ENCODE results near the gene EPB41L2. TPM values are rescaled to one million over a fixed set of nuclear protein-coding genes. Genes with fewer than 3 reads are reported as not detected.

Gene EPB41L2
- total RNA-seq, 2 donors from 2014 or later, result 160 to 189 TPM

- H3K36me3 Mint-ChIP-seq (ENCODE audit: low read depth), result peaks cover 9% of the 10 kb centered on the region
- H3K4me3 Mint-ChIP-seq, result no peak overlapping the region
- Histone ChIP-seq H3K27ac (ENCODE audit: low read depth, low read length) (no peak overlapping the region), H3K36me3 (ENCODE audit: control insufficient read depth, insufficient read depth, low read length) (peaks cover 23% of the 10 kb centered on the region), H3K27me3 (ENCODE audit: control insufficient read depth, insufficient read depth, low read length, poor library complexity, severe bottlenecking) (no peaks in the 10 kb centered on the region), H3K9ac (ENCODE audit: extremely low read depth, low read length, poor library complexity, severe bottlenecking) (no peak overlapping the region), H3K4me3 (ENCODE audit: low read length) (no peak overlapping the region), H3K9me3 (ENCODE audit: control insufficient read depth, low read length) (no peaks in the 10 kb centered on the region), H3K4me1 (ENCODE audit: control insufficient read depth, insufficient read depth, low read length) (no peaks in the 10 kb centered on the region)
- no peak for TF ChIP-seq CTCF (conservative IDR thresholded peaks at IDR 0.05)
- no peak overlapping the region for H3K27ac Mint-ChIP-seq
- WGBS, 2 experiments (ENCODE audit: insufficient coverage in 1 of 2, insufficient read length in 1 of 2), result 91 to 97% methylated on average over 3 of the region's 3 CpGs
- H3K4me1 Mint-ChIP-seq, result peaks cover 5% of the 10 kb centered on the region
- DNase-seq, result no peak
- H3K9me3 Mint-ChIP-seq, result no peaks in the 10 kb centered on the region
- H3K27me3 Mint-ChIP-seq (ENCODE audit: insufficient read depth), result no peaks in the 10 kb centered on the region
Measured at GRCh38 chr6:130836055-130836640, 226.9 kb downstream of the EPB41L2 start.

GRCh38 chr6:130834482-130835251 is 228.4 kb downstream of the EPB41L2 start:
- Histone ChIP-seq H3K36me3 (ENCODE audit: control insufficient read depth, insufficient read depth, low read length) (peaks cover 14% of the 10 kb centered on the region), H3K4me3 (ENCODE audit: low read length) (no peak overlapping the region), H3K4me1 (ENCODE audit: control insufficient read depth, insufficient read depth, low read length) (no peaks in the 10 kb centered on the region), H3K27me3 (ENCODE audit: control insufficient read depth, insufficient read depth, low read length, poor library complexity, severe bottlenecking) (no peaks in the 10 kb centered on the region), H3K27ac (ENCODE audit: low read depth, low read length) (no peak overlapping the region), H3K9me3 (ENCODE audit: control insufficient read depth, low read length) (no peaks in the 10 kb centered on the region), H3K9ac (ENCODE audit: extremely low read depth, low read length, poor library complexity, severe bottlenecking) (no peak overlapping the region)
- Mint-ChIP-seq H3K27me3 (ENCODE audit: insufficient read depth) (no peaks in the 10 kb centered on the region), H3K4me1 (peaks cover 2% of the 10 kb centered on the region), H3K36me3 (ENCODE audit: low read depth) (peaks cover 3% of the 10 kb centered on the region), H3K4me3 (no peak overlapping the region), H3K27ac (no peak overlapping the region), H3K9me3 (no peaks in the 10 kb centered on the region)
- DNase-seq, result no peak
- no peak for TF ChIP-seq CTCF (conservative IDR thresholded peaks at IDR 0.05)
- WGBS, 2 experiments (ENCODE audit: insufficient coverage in 1 of 2, insufficient read length in 1 of 2), result 94 to 100% methylated on average over 2 to 5 of the region's 5 CpGs

- Histone ChIP-seq H3K9me3 (ENCODE audit: control insufficient read depth, low read length) (no peaks in the 10 kb centered on the region), H3K27me3 (ENCODE audit: control insufficient read depth, insufficient read depth, low read length, poor library complexity, severe bottlenecking) (no peaks in the 10 kb centered on the region), H3K4me1 (ENCODE audit: control insufficient read depth, insufficient read depth, low read length) (no peaks in the 10 kb centered on the region), H3K4me3 (ENCODE audit: low read length) (no peak overlapping the region), H3K9ac (ENCODE audit: extremely low read depth, low read length, poor library complexity, severe bottlenecking) (no peak overlapping the region), H3K27ac (ENCODE audit: low read depth, low read length) (no peak overlapping the region), H3K36me3 (ENCODE audit: control insufficient read depth, insufficient read depth, low read length) (peaks cover 3% of the 10 kb centered on the region)
- Mint-ChIP-seq H3K9me3 (no peaks in the 10 kb centered on the region), H3K36me3 (ENCODE audit: low read depth) (peaks cover 3% of the 10 kb centered on the region), H3K27me3 (ENCODE audit: insufficient read depth) (no peaks in the 10 kb centered on the region), H3K27ac (no peak overlapping the region), H3K4me1 (peaks cover 2% of the 10 kb centered on the region), H3K4me3 (no peak overlapping the region)
- 0% methylated on average over 1 of the region's 1 CpG for WGBS, 2 experiments (ENCODE audit: insufficient coverage in 1 of 2, insufficient read length in 1 of 2)
- no peak for TF ChIP-seq CTCF (conservative IDR thresholded peaks at IDR 0.05)
- no peak for DNase-seq
Measured at GRCh38 chr6:130833569-130833968, 229.5 kb downstream of the EPB41L2 start.

All from endodermal cell (in vitro differentiated cells).